Breast epithelium (tissue), 4 donors: ENCODE measurements around the gene PCSK2. TPM values are rescaled to one million over a fixed set of nuclear protein-coding genes. Genes with fewer than 3 reads are reported as not detected.

ENCODE experiments used
- DNase-seq, 2 donors: peaks; one replicate each; pipeline ENCODE4 v3.0.0-alpha.2; 2019; ENCODE audit warnings: low spot score in 2 of 2
- H3K27ac ChIP-seq, 2 donors: fragments of 200-600 bp; sonication (generic) in 1 of 2; one replicate each; pipeline ENCODE4 v1.5.1; 2016 to 2019; ENCODE audit warnings: mild to moderate bottlenecking in 1 of 2
- H3K27me3 ChIP-seq, 2 donors: fragments of 200-600 bp; sonication (generic) in 1 of 2; one replicate each; pipeline versions ENCODE4 v1.5.1 to v1.6.0; 2017 to 2019; ENCODE audit warnings: control low read depth in 1 of 2, mild to moderate bottlenecking in 1 of 2
- H3K36me3 ChIP-seq: fragments of 200-600 bp; one replicate; pipeline ENCODE4 v1.5.1; 2019
- H3K4me1 ChIP-seq, 2 donors: fragments of 200-600 bp; sonication (generic); one replicate each; pipeline ENCODE4 v1.5.1; 2016 to 2019; ENCODE audit warnings: control low read depth in 1 of 2
- H3K4me3 ChIP-seq, 3 donors: fragments of 200-600 bp; sonication (generic); 1 replicate in 2 of 3; 2 replicates in 1 of 3; pipeline ENCODE4 v1.5.1; 2016 to 2019; ENCODE audit warnings: mild to moderate bottlenecking in 3 of 3, moderate library complexity in 2 of 3
- H3K9me3 ChIP-seq, 2 donors: fragments of 200-600 bp; sonication (generic) in 1 of 2; one replicate each; pipeline ENCODE4 v1.5.1; 2016 to 2019; ENCODE audit warnings: control low read depth in 1 of 2
- CTCF ChIP-seq, 3 donors: fragments of 450-650 bp; IDR thresholded peaks; one replicate each; pipeline ENCODE4 v1.5.1; 2016 to 2017; ENCODE audit warnings: antibody characterized with exemption in 3 of 3, mild to moderate bottlenecking in 3 of 3, moderate library complexity in 3 of 3
- POLR2A ChIP-seq: fragments of 450-650 bp; IDR thresholded peaks from one replicate; pipeline ENCODE4 v1.6.1; 2016; ENCODE audit warnings: antibody characterized with exemption, mild to moderate bottlenecking, moderate library complexity
- POLR2AphosphoS5 ChIP-seq, 3 donors: sonication (generic); formaldehyde crosslinking; IDR thresholded peaks; one replicate each; pipeline ENCODE4 v1.6.1; 2017; ENCODE audit warnings: antibody characterized with exemption in 3 of 3
- intact Hi-C: fragments of 100-400 bp; cut with DNase I; formaldehyde crosslinking; loops from one replicate; pipeline ENCODE4 v1.15.1; 2023; ENCODE audit warnings: low total_unique reads
- total RNA-seq, 3 donors: library from RNA; depleted of rRNA; stranded (reverse); fragments of >200 nt; gene quantifications; one replicate each; pipeline ENCODE4 v1.1.0, GENCODE V29; 2016

The PCSK2 gene
- total RNA-seq, 3 donors from 2014 or later = 0.16 TPM; not detected in 2

DNA sequence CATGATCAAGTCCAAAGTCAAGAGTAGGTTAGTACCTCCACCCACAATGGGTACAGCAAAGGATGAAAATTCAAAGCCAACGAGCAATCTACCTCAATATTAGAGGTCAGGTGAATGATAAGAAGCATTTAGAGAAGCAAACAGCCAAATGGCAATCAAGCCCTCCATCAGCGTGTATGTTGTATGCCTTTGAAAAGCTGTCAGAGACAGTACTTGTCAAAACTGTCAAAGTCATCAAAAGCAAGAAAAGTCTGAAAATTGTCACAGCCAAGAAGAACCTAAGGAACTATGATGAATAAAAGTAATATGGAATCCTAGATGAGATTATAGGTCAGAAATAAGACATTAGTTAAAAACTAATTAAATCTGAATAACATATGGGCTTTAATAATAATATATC, 99.3 kb downstream of the PCSK2 start:
- peaks cover 0 to 31% of the 10 kb centered on the region in 2 donors for H3K27me3 ChIP-seq
- no peak for TF ChIP-seq POLR2AphosphoS5 (IDR thresholded peaks at IDR 0.05)
- intact Hi-C loops = no loop called here

GRCh38 chr20:17327185-17328148, 100.6 kb downstream of the PCSK2 start:
- no peak for TF ChIP-seq CTCF (IDR thresholded peaks at IDR 0.05)
- no peak for TF ChIP-seq POLR2A
- TF ChIP-seq POLR2AphosphoS5 (IDR thresholded peaks at IDR 0.05) = no peak
- Histone ChIP-seq H3K27me3 (peaks cover 0 to 31% of the 10 kb centered on the region in 2 donors), H3K36me3 (no peaks in the 10 kb centered on the region), H3K9me3 (no peaks in the 10 kb centered on the region), H3K4me1 (no peaks in the 10 kb centered on the region), H3K27ac (no peak overlapping the region), H3K4me3 (no peak overlapping the region)
- no peak for DNase-seq
- intact Hi-C loops = no loop called here

More for the DNA sequence above, 99.3 kb downstream of the PCSK2 start:
- H3K4me3 ChIP-seq = no peak overlapping the region
- no peaks in the 10 kb centered on the region for H3K4me1 ChIP-seq
- no peak overlapping the region for H3K27ac ChIP-seq
- no peaks in the 10 kb centered on the region for H3K9me3 ChIP-seq
- DNase-seq = no peak
- no peaks in the 10 kb centered on the region for H3K36me3 ChIP-seq

GRCh38 chr20:17334932-17335331, 108.1 kb downstream of the PCSK2 start:
- intact Hi-C loops = no loop called here
- no peak for TF ChIP-seq POLR2AphosphoS5 (IDR thresholded peaks at IDR 0.05)
- TF ChIP-seq POLR2A = no peak
- no peak for TF ChIP-seq CTCF (IDR thresholded peaks at IDR 0.05)
- no peak overlapping the region for H3K27ac ChIP-seq
- no peak overlapping the region for H3K4me3 ChIP-seq
- no peaks in the 10 kb centered on the region for H3K27me3 ChIP-seq
- no peaks in the 10 kb centered on the region for H3K9me3 ChIP-seq
- no peaks in the 10 kb centered on the region for H3K4me1 ChIP-seq
- no peak for DNase-seq
- no peaks in the 10 kb centered on the region for H3K36me3 ChIP-seq

GRCh38 chr20:17339000-17339399, 112.2 kb downstream of the PCSK2 start:
- intact Hi-C loops = no loop called here
- Histone ChIP-seq H3K4me1 (no peaks in the 10 kb centered on the region), H3K9me3 (no peaks in the 10 kb centered on the region), H3K27ac (no peak overlapping the region), H3K4me3 (no peak overlapping the region), H3K36me3 (no peaks in the 10 kb centered on the region), H3K27me3 (no peaks in the 10 kb centered on the region)
- DNase-seq = no peak
- TF ChIP-seq POLR2AphosphoS5 (IDR thresholded peaks at IDR 0.05) = no peak
- TF ChIP-seq CTCF (IDR thresholded peaks at IDR 0.05) = no peak
- no peak for TF ChIP-seq POLR2A

DNA sequence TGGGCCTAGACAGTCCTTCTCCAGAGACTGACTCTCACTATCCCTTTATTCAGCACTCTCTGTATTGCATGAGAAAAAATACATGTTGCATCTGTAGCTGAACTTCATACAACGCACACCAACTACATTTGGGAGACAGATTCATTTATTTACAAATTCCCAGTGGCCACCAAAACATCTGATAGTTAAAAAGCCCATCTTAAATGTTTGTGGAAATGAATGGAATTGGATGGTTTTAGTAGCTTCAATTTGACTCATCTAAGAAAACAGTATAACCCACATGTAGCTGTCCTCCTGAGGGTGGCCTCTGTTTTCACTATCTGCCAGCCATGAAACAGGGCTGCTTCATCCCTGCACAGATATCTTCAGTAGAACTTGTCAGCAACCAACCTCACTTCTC, 116.3 kb downstream of the PCSK2 start:
- H3K9me3 ChIP-seq = no peaks in the 10 kb centered on the region
- no peaks in the 10 kb centered on the region for H3K36me3 ChIP-seq
- H3K27ac ChIP-seq = no peak overlapping the region
- no peak overlapping the region for H3K4me3 ChIP-seq
- DNase-seq = no peak
- no peak for TF ChIP-seq POLR2A
- no peak for TF ChIP-seq CTCF (IDR thresholded peaks at IDR 0.05)
- no peak for TF ChIP-seq POLR2AphosphoS5 (IDR thresholded peaks at IDR 0.05)
- peaks cover 0 to 13% of the 10 kb centered on the region in 2 donors for H3K27me3 ChIP-seq
- no peaks in the 10 kb centered on the region for H3K4me1 ChIP-seq
- intact Hi-C loops = no loop called here
